Cortex of kidney (tissue), 1 donor: Measurements from ENCODE around the gene KCNIP2.

Experiments
- DNase-seq: peaks from one replicate; lab custom pipeline; 2025; lab: John Stamatoyannopoulos, UW

The KCNIP2 gene

DNA sequence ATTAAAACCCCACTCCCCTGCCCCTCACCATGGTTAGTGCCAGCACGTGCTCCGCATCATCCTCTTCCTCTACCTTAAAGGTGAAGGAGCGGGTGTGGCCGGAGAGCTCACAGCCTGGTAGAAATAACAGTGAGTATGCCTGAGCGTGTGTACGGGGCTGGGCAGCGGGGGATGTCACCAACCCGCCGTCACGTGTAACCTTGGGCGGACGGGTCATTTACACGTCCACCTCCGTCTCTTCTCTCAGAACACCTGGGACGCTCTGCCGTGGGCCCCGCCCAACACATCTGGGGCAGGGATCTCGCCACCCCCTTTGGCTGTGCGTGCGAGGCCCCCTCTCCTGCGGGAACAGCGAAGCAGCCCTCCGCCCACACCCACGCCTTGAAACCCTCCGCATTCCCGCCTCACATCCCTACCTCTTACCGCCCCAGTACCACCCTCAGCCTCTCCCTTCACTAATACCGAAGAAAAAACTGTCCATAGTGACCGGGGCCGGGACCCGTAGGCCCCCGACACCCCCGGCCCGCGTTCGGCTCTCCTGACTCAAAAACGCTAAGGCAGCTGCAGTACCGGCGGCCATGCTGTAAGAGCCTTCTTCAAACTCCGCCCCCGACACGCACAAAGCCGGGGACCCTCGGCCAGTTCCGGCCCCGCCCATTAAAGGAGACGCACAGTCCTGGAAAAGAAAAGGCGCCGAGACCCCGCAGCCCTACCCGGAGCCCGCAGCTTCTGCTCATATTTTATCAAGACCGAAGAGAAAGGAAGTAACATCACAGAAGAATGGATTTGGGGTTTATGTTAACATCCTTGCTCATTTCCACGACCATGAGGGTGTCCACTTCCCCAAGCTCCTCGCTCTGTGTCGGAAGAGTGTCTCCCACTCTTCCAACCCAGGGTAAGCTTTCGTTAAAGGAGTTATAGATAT, 60.5 kb downstream of the KCNIP2 start, which contains the start of gene NPM3:
NPM3 (minus strand) TSS at position 636 of the 925 bp plus-strand sequence; CDS start at position 580, 56 bp downstream.
- no peak for DNase-seq

DNA sequence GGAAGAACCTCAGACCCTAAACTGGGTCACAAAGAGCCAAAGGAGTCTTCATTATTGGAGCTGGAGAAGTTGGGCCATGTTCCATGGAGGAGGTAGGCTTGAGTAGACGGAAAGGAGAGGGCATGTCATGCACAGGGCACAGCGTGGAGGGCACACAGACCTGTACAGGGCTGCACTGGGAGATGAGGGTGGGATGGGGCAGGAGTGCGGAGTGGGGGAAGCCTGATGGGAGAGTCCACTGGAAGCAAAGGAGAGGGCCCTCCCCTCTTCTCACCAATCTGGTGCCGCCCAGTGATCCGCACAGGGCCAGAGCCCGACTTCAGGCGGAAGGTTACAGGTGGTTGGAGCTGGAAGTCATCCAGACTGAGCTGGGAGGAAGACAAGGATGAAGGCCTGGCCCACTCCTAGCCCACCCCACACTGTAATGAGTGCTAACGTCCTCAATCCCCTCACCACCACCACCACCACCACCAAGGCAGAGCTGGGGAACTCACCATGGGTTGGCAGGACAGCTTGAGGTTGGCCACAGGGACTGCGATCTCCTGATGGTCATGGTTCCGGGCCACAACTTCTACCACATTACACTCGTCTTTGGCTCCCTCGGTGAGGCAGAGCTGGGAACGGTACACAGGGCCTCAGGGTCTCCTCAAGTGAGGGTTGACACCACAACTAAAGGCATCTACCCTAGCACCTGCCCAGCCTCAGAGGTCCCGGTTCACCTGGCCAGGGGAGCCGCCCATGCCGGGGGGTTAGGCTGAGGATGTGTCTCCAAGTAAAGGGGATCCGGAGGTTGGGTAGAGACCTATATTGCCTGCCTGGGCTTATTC, 61.4 kb downstream of the KCNIP2 start:
- DNase-seq: no peak

DNA sequence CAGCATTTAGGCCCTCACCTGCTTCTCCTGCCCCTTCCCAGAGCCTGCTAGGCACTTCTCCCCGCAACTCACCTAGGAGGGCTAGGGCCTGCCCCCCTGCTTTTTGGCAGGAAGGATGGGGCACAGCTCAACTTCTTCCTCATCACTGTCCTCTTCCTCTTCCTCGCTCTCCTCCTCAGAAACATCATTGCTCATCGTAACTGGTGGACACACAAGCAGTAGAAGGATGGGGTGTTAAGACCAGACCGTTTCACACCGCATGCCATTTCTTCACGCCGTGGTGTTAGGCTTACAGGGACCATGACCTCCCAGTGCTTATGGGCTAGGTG, 62.0 kb downstream of the KCNIP2 start:
- DNase-seq: no peak

DNA sequence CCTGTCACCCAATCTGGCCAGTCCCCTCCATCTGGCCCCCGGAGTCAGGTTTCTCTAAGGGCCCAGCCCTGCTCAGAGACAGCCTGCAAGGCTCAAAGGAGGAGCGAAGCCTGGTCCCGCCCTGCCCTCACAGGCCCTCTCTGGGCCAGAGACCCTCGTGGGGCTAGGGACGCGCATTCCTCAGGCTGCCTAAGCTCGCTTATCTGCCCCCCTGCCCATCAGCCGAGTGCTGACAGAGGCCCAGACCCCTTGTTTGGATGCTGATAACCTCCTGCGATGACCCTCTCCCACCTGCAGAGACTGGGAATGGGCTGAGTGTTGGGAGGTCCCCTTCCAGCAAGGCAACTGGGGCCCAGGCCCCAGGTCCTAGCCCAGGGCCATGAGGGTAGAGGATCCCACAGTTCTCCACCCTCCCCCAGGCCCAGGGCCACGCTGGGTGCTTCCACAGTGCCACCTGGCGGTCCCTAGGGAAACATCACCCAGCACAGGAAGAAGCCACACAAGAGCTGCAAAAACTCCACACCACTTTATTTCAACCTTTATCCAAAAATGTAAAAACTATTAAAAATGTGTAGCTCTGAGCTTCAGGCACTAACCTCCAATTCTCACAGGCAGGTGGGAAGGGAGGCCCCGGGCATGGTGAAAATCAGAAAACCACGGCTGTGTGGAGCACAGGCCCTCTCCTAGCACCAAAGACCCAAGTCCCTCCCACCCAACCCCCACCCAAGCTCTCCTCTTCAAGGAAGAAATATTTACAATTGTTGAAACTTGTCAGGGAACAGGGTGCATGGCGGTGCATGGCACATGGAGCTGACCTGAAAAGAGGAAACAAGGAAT, 62.6 kb downstream of the KCNIP2 start:
- no peak for DNase-seq

DNA sequence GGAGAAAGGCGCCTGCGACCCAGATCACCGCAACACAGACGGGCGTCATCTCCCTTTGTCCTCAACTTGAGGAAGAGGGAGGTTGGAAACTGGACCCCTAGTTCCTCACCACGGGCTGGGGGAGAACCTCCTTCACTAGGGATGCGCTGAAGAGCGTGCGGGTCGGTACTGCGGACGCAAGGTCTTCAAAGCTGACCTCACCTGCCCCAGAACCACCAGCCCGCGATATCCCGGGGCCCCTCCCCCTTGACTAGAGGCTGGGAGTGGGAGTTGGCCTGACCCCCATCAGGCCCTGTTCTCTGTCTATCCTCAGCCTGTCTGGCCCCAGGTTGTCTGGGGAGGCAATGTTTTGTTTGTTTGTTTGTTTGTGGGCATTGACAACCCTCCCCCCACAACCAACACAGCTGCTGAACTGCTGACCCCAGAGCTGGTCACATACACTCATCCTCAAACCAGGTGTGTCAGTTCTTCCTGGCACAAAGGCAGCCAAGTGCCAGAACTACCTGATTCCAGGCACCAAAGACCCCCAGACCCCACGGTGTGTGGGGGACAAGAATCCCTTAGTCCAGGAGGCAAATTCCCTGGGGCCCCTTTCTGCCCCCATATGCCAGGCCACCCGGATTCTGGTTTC, 63.3 kb downstream of the KCNIP2 start:
- DNase-seq: no peak

DNA sequence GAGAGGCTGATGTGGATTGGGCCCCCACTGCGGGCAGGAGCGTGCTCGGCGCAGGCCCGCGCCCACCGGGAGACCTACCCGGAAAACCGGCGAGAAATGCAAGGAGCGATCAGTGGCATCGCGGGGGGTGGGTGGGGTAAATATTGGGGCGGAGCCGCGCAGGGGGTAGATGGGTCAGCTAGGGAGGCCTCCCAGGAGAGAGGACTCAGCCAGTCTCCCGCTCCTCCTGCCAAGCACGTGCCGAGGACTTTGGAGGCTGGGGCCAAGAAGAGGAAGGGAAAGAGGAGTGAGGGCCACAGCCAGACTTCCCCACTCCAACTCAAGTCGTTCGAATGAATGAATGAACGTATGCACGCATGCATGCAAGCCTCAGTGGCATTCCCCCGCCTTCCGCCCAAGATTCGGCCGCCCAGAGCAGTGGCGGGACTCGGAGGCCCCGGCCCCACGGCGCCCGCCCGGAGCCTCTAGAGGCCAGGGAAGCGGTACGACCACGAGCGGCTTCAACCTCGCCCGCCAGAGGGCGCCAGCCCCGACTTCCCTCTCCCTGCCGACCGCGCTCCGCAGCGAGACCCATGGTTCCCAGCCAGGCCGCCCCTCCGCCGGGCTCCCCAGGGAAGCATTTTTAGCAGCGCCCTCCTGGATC, 63.9 kb downstream of the KCNIP2 start:
- DNase-seq: no peak

DNA sequence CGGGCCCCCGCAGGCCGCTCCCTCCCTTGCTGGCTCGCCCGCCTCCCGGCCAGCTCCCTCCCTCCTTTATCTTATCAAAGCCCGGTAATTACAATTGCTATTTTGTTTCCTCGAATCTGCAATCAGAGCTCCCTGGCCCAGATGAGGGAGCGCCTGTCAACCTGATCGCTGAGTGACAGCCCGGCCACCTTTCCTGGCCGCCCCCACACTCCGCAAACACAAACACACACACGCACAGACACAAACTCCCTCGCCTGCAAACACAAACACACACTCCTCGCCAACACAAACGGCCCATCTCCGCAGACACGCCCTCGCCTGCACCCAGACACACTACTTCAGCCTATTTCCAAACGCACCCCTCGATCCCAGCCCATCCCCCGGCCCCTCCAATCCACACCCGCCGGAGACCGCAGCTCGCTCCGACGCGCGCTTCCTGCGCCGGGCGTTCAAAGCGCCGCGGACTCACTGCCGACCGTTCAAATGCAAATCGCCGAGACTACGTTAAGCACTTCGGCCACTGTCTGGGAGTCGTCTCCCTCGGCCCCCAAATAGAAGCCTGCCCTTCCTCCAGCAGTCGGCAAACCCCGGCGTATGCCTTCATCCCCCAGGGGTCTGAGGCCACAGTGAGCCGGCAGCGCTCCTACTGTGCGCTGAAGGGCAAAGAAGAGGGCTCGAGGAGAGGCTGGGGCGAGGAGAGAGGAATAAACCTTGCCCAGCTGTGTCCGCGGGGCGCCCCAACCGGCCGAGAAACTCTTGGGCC, 64.6 kb downstream of the KCNIP2 start:
- DNase-seq: no peak

DNA sequence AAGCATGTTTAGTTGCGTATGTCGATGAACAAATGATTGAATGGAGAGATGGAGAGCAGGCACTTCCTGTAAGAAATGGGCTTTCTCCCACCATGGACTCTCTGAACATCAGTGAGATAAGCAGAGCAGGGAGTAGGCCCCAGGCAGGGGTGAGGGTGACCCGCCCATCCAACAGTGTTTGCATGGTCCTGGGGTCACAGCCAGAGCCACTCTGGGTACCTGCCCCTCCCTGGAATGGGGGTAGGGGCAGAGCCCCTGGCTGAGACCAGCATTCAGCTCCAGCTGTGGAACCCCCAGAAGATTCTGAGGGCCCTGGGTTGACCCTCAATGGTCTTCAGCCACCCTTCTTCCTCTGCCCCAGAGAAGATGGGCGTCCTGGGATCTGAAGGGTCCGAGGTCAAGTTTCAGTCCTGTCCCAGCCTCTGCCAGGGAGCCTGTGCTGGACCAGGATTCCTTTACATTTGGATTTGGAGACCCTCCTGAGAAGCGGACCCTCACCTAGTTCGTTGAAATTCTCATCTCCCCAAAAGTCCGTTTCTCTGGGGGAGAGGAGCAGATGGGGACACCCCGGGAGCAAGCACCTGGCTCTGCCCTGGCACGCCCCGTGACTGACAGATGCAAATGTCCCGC, 65.3 kb downstream of the KCNIP2 start:
- no peak for DNase-seq

DNA sequence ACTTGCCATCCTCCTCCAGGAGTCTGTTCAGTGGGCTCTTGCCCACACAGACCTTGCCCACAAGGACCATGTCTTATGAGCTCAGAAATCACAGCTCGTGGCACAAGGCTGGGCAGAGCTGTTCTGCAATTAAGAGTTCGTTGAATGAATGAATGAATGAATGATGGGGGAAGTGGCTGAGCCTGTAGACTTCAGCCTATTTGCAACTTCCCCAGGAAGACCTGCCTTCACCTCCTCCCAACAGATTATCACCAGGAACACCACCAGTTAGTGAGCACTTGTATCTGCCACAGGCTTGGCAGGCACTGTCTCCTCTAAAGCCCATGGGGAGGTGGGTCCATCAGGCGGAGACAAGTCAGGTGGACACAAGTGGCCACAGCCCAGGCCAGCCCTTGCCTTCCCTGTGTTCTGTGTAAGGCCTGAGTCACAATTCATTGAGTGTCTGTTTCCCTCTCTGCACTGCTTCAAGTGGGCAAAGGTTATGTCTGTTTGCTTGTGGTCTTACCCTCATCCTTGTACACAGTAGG, 65.9 kb downstream of the KCNIP2 start:
- no peak for DNase-seq

DNA sequence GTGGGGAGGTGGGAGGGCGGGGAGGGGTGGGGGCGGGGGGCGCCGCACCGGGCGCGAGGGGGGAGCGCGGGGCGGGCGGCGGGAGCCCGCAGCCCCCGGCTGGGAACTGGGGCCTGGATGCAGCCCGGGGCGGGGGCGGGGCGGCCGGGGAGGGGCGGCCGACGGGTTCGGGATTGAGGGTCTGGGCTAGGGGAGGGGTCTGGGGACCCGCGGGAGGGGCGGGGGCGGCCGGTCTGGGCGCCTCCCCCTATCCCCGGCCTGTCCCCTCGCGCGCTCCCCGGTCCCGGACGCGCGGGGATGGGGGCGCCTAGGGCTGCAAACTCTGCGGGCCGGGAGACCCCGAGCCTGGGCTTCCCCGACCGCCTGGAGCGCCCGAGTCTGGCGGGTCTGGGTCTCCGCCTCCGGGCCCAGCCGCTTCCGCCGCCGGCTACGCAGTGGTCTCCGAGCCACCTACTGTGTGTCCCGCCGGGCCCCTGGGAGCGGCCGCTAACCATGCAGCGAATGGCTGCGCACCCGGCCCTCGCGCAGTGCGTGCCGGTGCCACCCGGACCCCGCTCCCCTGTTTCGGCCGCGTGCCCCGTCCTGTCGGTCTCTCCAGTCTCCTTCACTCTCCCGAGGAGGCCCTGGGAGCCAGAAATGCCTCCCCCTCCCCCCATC, 67.3 kb downstream of the KCNIP2 start:
- no peak for DNase-seq
